ENCODE data around the gene TRIM23.

TRIM23 gene

DNA sequence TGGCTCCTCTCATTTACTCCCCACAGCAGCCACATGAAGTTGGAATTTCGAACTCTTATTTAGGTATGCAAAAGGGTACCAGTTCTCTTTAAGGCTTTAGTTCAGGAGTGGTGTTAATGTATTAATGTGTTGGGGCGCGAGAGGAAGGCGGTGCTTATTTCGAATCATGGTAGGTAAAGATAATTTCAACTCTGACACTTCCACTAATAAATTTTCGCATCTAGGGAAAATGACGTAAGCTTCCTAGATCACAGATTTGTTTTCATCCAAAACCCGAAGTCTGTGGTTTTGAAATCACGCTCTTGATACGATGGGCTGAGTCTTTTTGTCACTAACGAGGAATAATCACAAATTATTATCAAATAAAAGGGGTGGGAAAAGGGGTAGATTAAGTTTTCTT, 60.4 kb downstream of the TRIM23 start:
- DNase-seq, result no peak

DNA sequence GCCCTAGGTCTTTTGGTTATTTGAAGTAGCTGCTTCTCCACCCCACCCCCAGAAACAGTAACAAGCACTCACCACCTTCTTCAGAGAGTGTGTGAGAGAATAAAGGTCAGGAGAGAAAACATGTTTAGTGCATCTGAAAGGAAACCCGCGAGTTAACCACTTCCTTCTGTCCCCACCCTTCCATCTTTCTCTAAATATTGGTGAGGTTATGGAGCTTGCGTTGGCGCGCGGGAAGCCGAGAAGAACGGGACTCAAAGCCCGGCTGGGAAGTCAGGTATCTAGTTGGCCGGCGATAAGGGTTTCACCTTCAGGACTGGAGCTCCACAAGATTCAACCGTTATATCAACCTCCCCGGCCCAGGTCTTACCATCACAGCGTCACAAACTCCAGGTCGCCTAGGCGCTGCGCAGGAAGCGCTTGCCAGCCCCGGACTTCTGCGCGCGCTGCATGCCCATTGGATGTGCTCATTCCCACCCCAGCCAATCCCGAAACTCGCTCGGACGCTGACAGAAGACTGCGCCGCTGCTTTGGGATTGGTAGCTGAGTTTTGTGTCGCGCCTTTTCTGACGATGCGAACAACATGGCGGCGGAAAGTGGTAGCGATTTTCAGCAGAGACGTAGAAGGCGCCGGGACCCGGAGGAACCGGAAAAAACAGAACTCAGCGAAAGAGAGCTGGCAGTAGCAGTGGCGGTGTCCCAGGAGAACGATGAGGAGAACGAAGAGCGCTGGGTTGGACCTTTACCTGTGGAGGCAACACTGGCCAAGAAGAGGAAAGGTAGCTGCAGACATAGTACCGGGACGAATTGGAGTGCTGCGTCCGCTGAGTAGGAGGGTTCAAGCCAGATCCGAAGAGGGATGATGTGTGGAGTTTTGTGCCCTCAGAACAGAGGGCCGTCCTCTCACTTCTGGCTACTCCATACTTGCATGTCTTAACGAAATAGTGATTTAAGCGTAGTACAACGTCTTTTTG, 61.1 kb downstream of the TRIM23 start, which contains the start of the genes CENPK and PPWD1:
Gene CENPK, minus strand, starts transcription at position 438 of the 971 bp plus-strand sequence. CDS start 8,261 bp downstream, outside the sequence.
Gene PPWD1, plus strand, starts transcription at position 566 of the 971 bp plus-strand sequence. Its CDS starts 15 bp downstream, at position 581.
- peak; percentile 88 to 95 for DNase-seq

DNA sequence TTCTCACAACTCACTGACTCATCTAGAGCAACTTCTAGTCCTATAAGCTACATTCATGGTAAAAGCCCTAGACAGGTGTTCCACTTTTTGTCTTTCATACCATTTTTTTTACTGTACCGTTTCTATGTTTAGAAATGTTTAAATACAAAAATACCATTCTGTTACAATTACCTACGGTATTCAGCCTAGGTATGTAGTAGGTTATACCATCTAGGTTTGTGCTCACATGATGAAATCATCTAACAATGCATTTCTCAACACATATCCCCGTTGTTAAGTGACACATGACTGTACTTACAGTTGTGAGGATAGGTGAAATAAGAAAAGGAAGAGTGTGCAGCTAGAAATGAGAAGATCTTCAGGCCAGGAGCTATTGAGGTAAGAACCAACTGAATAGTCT, 67.4 kb downstream of the TRIM23 start:
- DNase-seq, result no peak

DNA sequence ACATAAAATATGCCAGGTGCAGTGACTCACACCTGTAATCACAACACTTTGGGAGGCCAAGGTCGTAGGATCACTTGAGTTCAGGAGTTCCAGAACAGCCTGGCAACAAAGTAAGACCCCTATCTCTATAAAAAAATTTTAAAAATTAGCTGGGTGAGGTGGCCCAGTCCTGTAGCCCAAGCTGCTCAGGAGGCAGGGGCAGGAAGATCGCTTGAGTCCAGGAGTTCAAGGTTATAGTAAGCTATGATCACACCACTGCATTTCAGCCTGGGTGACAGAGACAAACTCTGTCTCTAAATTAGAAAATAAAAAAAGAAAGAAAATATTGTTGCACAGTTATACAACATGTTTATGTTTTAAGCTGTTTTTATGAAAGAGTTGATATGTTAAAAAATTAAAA, 68.0 kb downstream of the TRIM23 start:
- DNase-seq, result no peak

DNA sequence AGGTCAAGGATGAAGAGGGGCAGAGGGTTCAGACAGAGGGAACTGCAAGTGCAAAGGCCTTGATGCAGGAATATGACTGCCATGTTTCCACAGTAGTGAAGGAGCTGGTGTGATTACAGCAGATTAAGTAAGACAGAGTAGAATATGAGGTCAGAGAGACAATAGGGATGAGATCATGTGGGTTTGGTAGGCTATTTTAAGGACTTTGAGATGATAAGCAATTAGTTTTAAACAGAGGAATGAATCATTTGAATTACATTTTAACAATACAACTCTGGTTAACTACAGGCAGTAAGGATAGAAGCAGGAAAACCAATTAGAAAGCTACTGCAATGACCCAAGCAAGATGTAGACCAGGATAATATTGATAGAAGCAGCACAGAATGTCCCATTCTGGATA, 68.8 kb downstream of the TRIM23 start:
- no peak for DNase-seq

DNA sequence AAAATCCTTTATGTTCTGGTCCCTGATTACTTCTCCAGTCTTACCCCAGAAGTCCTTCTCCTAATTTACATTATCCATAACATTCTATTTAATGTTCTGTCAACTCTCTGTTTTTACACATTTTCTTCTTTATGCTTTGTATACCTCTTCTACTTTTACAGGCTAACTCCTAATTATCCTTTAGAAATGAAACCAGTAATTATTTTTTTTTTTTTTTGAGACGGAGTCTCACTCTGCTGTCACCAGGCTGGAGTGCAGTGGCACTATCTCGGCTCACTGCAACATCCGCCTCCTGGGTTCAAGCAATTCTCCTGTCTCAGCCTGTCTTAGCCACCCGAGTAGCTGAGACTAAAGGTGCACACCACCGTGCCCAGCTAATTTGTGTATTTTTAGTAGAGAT, 70.2 kb downstream of the TRIM23 start:
- DNase-seq, result no peak

DNA sequence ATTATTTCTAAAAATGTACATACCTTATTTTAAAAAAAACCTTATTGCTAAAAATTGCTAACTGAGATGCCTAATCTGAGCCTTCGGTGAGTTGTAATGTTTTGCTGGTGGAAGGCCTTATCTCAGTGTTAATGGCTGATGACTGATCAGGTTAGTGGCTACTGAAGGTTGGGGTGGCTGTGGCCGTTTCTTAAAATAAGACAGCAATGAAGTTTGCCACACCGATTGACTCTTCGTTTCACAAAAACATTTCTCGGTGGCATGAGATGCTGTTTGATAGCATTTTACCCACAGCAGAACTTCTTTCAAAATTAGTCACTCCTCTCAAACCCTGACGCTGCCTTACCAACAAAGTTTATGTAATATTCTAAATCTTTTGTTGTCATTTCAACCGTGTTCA, 75.9 kb downstream of the TRIM23 start:
- DNase-seq, result no peak

DNA sequence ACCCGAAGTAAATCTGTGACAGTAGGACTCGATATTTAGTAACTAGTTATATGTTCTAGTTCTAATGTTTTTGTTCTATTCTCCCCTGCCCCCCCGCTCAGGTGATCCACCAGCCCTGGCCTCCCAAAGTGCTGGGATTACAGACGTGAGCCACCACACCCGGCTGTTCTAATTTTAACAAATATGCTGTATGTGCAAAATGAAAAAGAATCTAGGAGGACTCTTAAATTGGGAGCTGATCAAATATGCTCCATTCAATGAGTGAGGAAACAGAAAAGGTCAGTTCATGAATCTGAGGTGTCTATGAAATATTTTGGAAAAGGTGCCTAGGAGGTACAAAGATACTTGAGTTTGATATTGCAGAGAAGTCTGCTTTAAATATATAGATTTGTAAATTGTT, 78.0 kb downstream of the TRIM23 start:
- DNase-seq, result no peak

DNA sequence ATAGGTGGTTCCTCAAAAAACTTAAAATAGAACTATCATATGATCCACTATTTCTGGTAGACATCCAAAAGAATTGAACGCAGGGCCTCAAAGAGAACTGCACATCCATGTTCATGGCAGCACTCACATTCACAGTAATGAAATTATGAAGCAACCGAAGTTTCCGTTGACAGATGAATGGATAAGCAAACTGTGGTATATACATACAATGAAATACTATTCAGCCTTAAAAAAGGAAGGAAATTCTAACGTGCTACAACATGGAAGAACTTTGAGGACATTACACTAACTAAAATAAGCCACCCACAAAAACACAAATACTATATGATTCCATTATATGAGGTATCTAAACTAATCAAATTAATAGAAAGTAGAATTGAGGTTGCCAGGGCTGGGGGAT, 79.7 kb downstream of the TRIM23 start:
- no peak for DNase-seq

DNA sequence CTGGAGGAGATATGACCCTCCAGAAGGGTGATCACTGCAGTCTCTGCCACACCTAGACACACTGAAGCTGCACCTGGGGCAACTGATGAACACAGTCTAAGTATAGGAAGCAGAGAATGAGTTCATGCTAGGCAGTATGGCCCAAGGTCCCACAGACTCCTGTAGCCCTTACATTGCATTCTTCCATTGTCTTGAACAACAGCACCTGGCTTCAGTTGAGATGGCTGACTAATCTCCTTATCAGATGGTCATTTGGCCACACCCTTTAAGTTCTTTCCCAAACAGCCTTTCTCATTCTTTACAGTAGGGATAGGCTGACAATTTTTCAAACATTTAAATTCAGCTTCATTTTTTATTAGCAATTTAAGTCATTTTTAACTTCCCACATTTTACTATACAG, 84.3 kb downstream of the TRIM23 start:
- DNase-seq, result no peak

Data from NCI-H446 (cell line).